ENCODE measurements around the gene CABP2.

Gene CABP2

GRCh38 chr11:67507864-67508485 lies 15.3 kb downstream of the CABP2 start, which contains the start of gene CDK2AP2:
Gene CDK2AP2, minus strand, starts transcription at chr11:67508162. Its CDS starts 80 bp downstream, at chr11:67508082.
- Histone ChIP-seq H3K4me1 (ENCODE audit: insufficient read depth, low read length) (peaks cover 7% of the 10 kb centered on the region; the same call in 1 of the 2 replicates), H3K36me3 (ENCODE audit: insufficient read depth, low read length) (no peaks in the 10 kb centered on the region), H3K9ac (ENCODE audit: low read depth, low read length) (peak within 1 kb of the TSS; percentile 94)

DNA sequence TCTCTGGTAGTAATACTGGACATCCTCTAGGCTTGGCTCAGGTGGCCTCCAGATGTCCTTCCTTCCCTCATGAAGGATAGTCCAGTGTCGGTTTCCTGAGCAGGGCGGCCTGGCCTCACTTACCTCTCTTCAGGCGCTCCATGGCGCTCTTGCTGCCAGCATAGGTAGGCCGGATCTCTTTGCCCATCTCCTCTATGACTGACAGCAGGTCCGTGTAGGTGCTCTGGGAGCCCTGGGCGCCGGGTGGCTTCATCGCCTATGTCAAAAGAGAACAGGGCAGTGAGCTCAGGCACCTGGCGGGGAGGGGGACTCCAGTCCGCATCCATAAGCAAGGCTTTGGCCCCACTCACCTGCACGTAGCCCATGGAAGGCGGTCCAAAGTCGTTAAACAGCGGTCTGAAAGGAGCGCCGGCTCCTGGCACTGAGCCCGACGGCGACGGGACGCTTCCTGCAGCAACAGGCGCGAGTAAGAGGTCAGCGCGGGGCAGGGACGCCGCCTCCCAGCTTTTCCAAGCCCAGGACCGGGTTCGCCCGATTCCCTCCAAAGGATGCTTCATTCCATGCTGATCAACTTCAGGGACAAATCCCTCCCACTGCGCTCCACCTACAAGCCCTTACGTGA lies 15.9 kb downstream of the CABP2 start:
- Histone ChIP-seq H3K9ac (ENCODE audit: low read depth, low read length) (peak overlapping the region; percentile 94), H3K36me3 (ENCODE audit: insufficient read depth, low read length) (no peaks in the 10 kb centered on the region), H3K4me1 (ENCODE audit: insufficient read depth, low read length) (peaks cover 7% of the 10 kb centered on the region; the same call in 1 of the 2 replicates), H3K9me3 (ENCODE audit: control insufficient read depth, insufficient read depth, low read length) (no peaks in the 10 kb centered on the region)

More at GRCh38 chr11:67507864-67508485, 15.3 kb downstream of the CABP2 start, which contains the start of gene CDK2AP2:
- no peaks in the 10 kb centered on the region for H3K9me3 ChIP-seq (ENCODE audit: control insufficient read depth, insufficient read depth, low read length)

DNA sequence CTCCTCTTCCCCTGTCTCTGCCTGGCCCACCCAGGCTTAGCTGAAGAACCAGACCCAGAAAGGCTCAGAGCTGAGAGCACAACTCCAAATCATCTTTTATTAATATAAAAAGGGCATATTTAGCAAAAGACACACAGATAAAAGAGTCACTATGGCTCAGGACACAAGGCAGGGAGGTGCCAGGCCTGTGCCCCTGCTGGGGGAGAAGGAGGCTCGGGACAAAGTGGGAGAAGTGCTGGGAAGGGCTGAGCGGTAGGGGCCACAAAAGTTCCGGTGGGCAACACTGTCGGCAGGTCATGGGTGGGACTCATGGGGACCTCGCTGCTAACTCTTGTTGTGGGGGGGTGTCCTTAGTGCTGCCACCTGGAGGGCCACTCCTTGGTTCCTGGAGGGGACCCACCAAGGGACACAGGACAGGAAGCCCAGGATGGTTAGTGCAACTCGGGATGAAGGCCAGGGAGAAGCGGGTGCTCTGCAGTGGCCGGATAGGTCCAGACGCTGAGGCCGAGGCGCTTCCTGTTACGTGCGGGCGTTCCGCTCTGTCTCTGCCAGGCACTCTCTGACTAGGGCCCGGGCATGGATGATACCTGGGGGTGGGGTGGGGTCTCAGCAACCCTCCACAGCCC lies 16.7 kb downstream of the CABP2 start:
- Histone ChIP-seq H3K36me3 (ENCODE audit: insufficient read depth, low read length) (no peaks in the 10 kb centered on the region), H3K4me1 (ENCODE audit: insufficient read depth, low read length) (peaks cover 7% of the 10 kb centered on the region; the same call in 1 of the 2 replicates), H3K9me3 (ENCODE audit: control insufficient read depth, insufficient read depth, low read length) (no peaks in the 10 kb centered on the region), H3K9ac (ENCODE audit: low read depth, low read length) (no peak overlapping the region)

DNA sequence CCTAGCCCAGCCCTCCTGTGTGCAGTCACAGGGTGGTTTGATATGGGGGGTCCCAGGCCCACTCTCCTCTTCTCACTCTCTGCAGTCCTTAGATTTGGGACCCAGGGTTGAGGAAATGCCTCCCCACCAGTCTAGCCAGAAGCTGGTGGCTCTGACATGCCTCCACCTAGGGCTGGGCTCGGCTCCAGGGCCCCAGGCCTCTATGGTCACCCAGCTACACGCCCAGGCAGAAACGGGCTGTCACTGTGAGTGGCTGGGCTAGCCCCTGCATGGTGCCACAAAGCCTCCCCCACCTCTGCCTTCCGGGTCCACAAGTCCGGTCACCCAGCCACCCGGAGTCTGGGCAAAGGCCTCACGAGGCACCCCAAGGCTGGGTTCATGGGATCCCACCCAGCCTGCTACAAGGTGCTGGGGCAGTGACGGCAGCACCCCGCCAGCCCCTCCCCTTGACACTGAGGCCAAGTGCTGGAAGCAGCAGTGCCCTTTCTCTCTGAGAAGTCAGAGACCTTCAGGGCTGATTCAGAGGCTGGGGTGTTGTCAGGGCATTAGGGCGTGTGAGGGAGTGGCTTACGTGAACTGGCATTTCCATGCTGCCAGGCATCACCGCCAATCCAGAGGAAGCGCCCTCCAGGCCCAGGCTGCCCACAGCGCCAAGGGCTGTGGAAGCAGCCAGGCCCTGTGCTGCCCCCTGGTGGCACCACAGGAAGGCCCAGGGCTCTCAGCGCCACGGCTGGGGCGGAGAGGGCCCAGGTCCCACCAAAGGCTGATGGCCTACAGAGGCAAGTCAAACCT lies 17.4 kb downstream of the CABP2 start:
- Histone ChIP-seq H3K9me3 (ENCODE audit: control insufficient read depth, insufficient read depth, low read length) (no peaks in the 10 kb centered on the region), H3K4me1 (ENCODE audit: insufficient read depth, low read length) (peaks cover 7% of the 10 kb centered on the region; the same call in 1 of the 2 replicates), H3K9ac (ENCODE audit: low read depth, low read length) (peak overlapping the region; percentile 83; the same call in 1 of the 2 replicates), H3K36me3 (ENCODE audit: insufficient read depth, low read length) (no peaks in the 10 kb centered on the region)

GRCh38 chr11:67504950-67505581 lies 18.2 kb downstream of the CABP2 start, which contains the start of gene PITPNM1:
Gene PITPNM1, minus strand, starts transcription at chr11:67505363. Its CDS starts 1,183 bp downstream, at chr11:67504180.
- H3K4me1 ChIP-seq (ENCODE audit: insufficient read depth, low read length), result peaks cover 7% of the 10 kb centered on the region; the same call in 1 of the 2 replicates
- H3K9ac ChIP-seq (ENCODE audit: low read depth, low read length), result peak within 1 kb of the TSS; percentile 83
- no peaks in the 10 kb centered on the region for H3K36me3 ChIP-seq (ENCODE audit: insufficient read depth, low read length)
- no peaks in the 10 kb centered on the region for H3K9me3 ChIP-seq (ENCODE audit: control insufficient read depth, insufficient read depth, low read length)

DNA sequence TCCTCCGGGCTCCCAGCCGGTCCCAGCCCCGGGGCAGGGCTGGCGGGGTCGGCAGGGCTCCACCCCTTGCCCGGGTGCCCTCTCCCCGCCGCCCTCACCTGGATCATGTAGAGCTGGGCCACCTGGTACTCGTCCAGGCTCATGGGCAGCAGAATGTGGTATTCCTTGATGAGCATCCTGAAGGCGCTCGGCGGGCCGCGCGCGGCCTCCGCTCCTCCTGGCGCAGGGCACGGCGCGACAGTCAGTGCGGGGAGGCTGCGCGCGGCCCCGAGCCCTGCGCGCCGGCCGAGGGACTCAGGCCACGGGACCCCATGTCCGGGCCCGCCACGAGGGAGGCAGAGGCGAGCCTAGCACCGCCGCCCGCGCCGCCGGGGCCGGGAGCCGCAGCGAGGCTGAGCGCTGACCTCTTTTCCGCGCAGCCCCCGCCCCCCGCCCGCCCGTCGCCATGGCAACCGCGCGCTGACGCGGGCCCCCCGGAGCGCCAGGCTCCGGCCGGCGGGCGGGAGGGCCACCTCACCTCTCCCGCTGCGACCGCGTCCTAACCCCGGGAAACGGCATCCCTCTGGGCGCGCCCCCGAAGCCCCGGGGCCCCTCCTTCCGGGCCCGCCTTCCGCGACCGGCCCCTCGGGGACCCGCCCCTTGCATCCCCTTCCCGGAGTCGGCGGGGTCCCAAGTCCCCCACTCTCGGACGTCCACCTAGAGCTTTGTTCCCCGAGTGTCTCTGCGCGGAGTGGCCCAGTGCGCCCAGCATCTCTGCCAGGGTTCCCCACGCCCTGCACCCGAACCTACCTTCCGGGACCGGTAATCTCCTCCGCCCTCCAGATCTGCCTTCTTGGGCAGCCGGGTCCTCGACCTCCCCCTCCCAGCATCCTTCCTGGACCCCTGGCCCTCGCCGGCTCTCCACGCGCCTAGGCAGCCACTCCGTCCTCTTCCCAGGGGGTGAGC lies 19.0 kb downstream of the CABP2 start:
- peak overlapping the region; percentile 83 for H3K9ac ChIP-seq (ENCODE audit: low read depth, low read length)
- H3K4me1 ChIP-seq (ENCODE audit: insufficient read depth, low read length), result peaks cover 7% of the 10 kb centered on the region; the same call in 1 of the 2 replicates
- no peaks in the 10 kb centered on the region for H3K9me3 ChIP-seq (ENCODE audit: control insufficient read depth, insufficient read depth, low read length)
- no peaks in the 10 kb centered on the region for H3K36me3 ChIP-seq (ENCODE audit: insufficient read depth, low read length)

GRCh38 chr11:67503119-67504004 lies 19.9 kb downstream of the CABP2 start:
- Histone ChIP-seq H3K9me3 (ENCODE audit: control insufficient read depth, insufficient read depth, low read length) (no peaks in the 10 kb centered on the region), H3K9ac (ENCODE audit: low read depth, low read length) (peak overlapping the region; percentile 83; the same call in 1 of the 2 replicates), H3K36me3 (ENCODE audit: insufficient read depth, low read length) (no peaks in the 10 kb centered on the region), H3K4me1 (ENCODE audit: insufficient read depth, low read length) (peaks cover 7% of the 10 kb centered on the region; the same call in 1 of the 2 replicates)

DNA sequence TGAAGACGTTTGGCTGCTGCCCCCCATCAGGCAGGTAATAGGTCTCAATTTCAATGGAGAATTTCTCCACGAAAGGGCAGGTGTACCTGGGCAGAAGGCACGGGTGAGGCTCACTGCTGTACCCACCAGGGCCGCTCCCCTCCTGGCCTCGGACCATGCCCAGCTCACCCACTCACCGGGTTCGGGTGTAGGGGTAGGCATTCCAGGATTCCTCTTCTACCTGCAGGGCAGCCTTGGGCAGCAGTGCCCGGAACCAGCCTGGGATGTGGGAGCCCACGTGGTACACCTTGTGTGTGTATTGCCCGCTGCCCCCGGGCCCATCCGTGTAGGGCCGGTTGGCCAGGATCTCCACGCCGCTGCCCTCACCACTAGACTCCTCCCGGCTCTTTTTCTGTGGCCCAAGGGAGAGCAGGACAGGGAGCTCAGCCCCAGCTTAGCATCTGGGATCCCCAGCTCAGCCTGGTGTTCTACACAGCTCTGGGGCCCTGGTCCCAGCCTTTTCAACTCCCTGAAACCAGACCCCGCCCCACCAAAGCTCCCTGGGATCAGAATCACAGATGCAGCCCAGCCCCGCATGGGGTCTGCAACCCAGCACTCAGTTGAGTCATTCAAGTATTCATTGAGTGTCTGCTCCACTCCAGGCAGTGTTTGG lies 20.8 kb downstream of the CABP2 start:
- Histone ChIP-seq H3K36me3 (ENCODE audit: insufficient read depth, low read length) (no peaks in the 10 kb centered on the region), H3K9ac (ENCODE audit: low read depth, low read length) (no peak overlapping the region), H3K4me1 (ENCODE audit: insufficient read depth, low read length) (peaks cover 7% of the 10 kb centered on the region; the same call in 1 of the 2 replicates), H3K9me3 (ENCODE audit: control insufficient read depth, insufficient read depth, low read length) (no peaks in the 10 kb centered on the region)

- peaks cover 7% of the 10 kb centered on the region; the same call in 1 of the 2 replicates for H3K4me1 ChIP-seq (ENCODE audit: insufficient read depth, low read length)
- H3K9ac ChIP-seq (ENCODE audit: low read depth, low read length), result no peak overlapping the region
- no peaks in the 10 kb centered on the region for H3K36me3 ChIP-seq (ENCODE audit: insufficient read depth, low read length)
- no peaks in the 10 kb centered on the region for H3K9me3 ChIP-seq (ENCODE audit: control insufficient read depth, insufficient read depth, low read length)
These were observed 21.4 kb downstream of the CABP2 start for GRCh38 chr11:67501854-67502253.

DNA sequence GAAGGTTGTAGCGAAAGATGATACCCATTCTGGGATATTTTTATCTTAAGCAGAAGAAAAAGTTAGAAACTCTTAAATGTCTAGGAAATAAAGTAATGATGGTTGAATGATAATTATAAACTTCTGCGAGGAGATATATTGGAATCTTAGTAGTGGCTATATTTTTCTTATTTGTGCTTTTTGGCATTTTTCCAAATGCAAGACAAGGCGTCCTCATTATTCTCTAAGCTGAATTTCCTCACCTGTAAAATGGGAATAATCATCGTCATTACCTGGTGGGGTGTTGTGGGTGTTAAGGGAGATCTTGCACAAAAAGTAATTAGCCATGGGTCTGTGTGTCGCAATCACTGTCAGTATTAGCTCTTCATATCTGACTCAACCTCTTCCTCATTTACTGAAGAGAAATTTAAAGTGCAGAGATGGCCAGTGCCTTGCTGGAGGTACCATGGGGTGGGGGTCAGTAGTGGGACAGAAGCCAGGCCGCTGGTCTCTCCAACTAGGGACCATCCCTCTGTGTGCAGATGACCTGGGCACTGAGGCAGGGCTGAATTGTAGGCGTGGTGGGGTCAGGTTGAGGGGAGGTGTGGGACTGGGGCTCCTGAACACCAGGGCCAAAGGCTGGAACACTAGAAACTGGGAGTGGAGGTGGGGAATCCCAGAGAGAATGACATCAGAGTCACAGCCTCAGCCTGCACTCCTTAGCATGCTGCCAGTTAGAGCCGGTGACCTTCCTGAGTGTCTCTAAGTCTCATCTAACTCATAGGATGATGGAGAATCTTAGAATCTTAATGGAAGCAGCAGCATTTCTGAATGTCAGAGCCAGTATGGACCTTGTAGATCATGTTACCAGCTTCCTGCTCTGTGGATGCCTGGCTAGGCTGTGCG lies 22.2 kb downstream of the CABP2 start:
- Histone ChIP-seq H3K9ac (ENCODE audit: low read depth, low read length) (no peak overlapping the region), H3K36me3 (ENCODE audit: insufficient read depth, low read length) (no peaks in the 10 kb centered on the region), H3K4me1 (ENCODE audit: insufficient read depth, low read length) (peaks cover 7% of the 10 kb centered on the region; the same call in 1 of the 2 replicates), H3K9me3 (ENCODE audit: control insufficient read depth, insufficient read depth, low read length) (no peaks in the 10 kb centered on the region)

DNA sequence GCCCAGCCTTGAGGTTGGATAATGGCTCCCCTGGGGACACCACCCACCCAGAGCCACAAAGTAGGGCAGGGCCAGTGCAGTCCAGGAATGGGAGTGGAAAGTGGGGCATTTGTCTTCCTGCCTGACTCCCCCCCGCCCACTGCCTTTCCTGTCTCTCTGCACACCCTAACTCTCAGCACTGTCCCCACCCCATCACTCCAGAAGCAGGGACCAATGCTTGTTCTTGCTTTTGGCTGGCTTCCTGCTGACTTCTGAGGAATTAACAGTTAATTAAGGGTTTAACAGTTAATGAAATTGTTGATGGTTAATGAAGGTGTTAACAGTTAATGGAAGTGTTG lies 22.8 kb downstream of the CABP2 start:
- Histone ChIP-seq H3K4me1 (ENCODE audit: insufficient read depth, low read length) (peaks cover 1% of the 10 kb centered on the region; the same call in 1 of the 2 replicates), H3K9ac (ENCODE audit: low read depth, low read length) (no peak overlapping the region), H3K36me3 (ENCODE audit: insufficient read depth, low read length) (no peaks in the 10 kb centered on the region; the same call in none of the 2 replicates), H3K9me3 (ENCODE audit: control insufficient read depth, insufficient read depth, low read length) (no peaks in the 10 kb centered on the region)
